Mesothelial cell of epicardium (in vitro differentiated cells): ENCODE measurements around the gene SMIM22. TPM values are rescaled to one million over a fixed set of nuclear protein-coding genes. Genes with fewer than 3 reads are reported as not detected.

Experiments used
- DNase-seq, 2 experiments: peaks; one replicate each; pipeline ENCODE4 v3.0.0; 2021; ENCODE audit warnings: low spot score in 2 of 2; ENCODE audit not compliant: unreplicated experiment in 2 of 2
- H3K27ac Mint-ChIP-seq: 2 replicates; pipeline ENCODE4 v1.8.0; 2021; ENCODE audit warnings: mixed read lengths
- H3K27me3 Mint-ChIP-seq: 2 replicates; pipeline ENCODE4 v1.8.0; 2021; ENCODE audit warnings: low read depth, mixed read lengths
- H3K36me3 Mint-ChIP-seq: 2 replicates; pipeline ENCODE4 v1.8.0; 2021; ENCODE audit warnings: mixed read lengths
- H3K4me1 Mint-ChIP-seq: 2 replicates; pipeline ENCODE4 v1.8.0; 2021; ENCODE audit warnings: mixed read lengths
- H3K4me3 Mint-ChIP-seq: 2 replicates; pipeline ENCODE4 v1.8.0; 2021; ENCODE audit warnings: mild to moderate bottlenecking, moderate library complexity, mixed read lengths
- H3K9me3 Mint-ChIP-seq: 2 replicates; pipeline ENCODE4 v1.8.0; 2021; ENCODE audit warnings: mixed read lengths
- total RNA-seq: library from RNA; stranded (reverse); gene quantifications from 3 replicates; pipeline ENCODE4 v1.2.1, GENCODE V29; 2021
- TF ChIP-seq, protein P1 (sequence below): fragments of 200-600 bp; sonication (generic); IDR thresholded peaks from one replicate; pipeline ENCODE4 v1.5.0; 2021; ENCODE audit warnings: antibody characterized with exemption; ENCODE audit not compliant: unreplicated experiment

Gene SMIM22
- total RNA-seq, 1 donor from 2014 or later = not detected

DNA sequence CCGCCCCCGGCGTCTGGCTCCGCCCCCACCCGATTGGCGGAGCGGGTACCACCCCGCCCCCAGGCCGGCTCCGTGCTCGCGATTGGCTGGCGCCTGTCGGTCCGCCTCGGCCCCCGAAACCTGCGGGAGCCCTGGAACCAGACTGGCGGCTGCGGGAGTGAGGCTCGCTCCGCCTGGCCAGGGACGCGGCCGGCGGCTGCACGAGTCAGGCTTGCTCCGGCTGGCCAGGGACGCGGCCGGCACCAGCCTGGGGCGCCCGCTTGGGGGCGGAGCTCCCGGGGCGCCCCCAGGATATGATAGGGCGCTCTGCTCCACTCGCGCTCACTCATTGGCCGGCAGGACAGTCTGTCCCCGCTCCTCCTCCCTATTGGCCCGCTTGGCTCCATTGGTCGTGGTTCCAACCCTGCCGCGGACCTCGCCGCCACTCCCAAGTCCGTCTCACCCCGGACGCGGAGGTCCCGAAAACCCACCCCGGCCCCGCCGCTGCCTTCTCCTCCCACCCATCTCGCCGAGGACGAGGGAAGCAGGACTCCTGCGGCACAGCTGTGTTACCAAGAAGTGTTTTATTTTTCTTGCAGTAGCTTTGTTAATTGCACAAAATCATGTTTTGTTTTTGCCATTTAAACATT is 7.6 kb downstream of the SMIM22 start:
- H3K27ac Mint-ChIP-seq = peak overlapping the region; percentile 93
- H3K4me1 Mint-ChIP-seq = peaks cover 33% of the 10 kb centered on the region
- H3K36me3 Mint-ChIP-seq = peaks cover 17% of the 10 kb centered on the region
- peak overlapping the region; percentile 79 for H3K4me3 Mint-ChIP-seq
- peak; percentile 87 to 92 for DNase-seq
- TF ChIP-seq, protein P1, sequence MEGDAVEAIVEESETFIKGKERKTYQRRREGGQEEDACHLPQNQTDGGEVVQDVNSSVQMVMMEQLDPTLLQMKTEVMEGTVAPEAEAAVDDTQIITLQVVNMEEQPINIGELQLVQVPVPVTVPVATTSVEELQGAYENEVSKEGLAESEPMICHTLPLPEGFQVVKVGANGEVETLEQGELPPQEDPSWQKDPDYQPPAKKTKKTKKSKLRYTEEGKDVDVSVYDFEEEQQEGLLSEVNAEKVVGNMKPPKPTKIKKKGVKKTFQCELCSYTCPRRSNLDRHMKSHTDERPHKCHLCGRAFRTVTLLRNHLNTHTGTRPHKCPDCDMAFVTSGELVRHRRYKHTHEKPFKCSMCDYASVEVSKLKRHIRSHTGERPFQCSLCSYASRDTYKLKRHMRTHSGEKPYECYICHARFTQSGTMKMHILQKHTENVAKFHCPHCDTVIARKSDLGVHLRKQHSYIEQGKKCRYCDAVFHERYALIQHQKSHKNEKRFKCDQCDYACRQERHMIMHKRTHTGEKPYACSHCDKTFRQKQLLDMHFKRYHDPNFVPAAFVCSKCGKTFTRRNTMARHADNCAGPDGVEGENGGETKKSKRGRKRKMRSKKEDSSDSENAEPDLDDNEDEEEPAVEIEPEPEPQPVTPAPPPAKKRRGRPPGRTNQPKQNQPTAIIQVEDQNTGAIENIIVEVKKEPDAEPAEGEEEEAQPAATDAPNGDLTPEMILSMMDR = peak; percentile 46
- H3K9me3 Mint-ChIP-seq = no peaks in the 10 kb centered on the region
- no peaks in the 10 kb centered on the region for H3K27me3 Mint-ChIP-seq

DNA sequence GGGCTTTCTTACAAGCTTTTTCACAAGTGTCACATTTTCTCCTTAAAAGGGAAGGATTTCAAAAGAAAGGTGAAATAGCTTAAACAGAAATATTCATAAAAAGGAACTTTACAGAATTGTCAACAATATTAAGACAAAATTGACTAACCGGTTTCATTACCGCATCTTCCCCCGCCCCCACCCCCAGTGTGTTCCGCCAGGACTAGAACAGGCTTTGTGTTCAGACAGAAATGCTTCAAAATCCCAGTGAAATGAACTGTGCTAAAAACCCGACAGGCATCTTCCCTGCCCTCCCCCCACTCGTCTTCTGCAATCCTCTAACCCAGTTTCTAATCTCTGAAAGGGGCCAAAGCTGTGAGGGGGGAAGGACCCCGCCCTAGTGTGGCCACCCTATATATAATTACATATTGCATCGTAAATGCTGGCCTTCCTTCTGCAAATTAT is 8.3 kb downstream of the SMIM22 start:
- no peak for DNase-seq
- TF ChIP-seq, protein P1 = no peak
- Mint-ChIP-seq H3K36me3 (peaks cover 17% of the 10 kb centered on the region), H3K4me3 (peak overlapping the region; percentile 79), H3K27me3 (no peaks in the 10 kb centered on the region), H3K27ac (peak overlapping the region; percentile 93), H3K9me3 (no peaks in the 10 kb centered on the region), H3K4me1 (peaks cover 33% of the 10 kb centered on the region)

DNA sequence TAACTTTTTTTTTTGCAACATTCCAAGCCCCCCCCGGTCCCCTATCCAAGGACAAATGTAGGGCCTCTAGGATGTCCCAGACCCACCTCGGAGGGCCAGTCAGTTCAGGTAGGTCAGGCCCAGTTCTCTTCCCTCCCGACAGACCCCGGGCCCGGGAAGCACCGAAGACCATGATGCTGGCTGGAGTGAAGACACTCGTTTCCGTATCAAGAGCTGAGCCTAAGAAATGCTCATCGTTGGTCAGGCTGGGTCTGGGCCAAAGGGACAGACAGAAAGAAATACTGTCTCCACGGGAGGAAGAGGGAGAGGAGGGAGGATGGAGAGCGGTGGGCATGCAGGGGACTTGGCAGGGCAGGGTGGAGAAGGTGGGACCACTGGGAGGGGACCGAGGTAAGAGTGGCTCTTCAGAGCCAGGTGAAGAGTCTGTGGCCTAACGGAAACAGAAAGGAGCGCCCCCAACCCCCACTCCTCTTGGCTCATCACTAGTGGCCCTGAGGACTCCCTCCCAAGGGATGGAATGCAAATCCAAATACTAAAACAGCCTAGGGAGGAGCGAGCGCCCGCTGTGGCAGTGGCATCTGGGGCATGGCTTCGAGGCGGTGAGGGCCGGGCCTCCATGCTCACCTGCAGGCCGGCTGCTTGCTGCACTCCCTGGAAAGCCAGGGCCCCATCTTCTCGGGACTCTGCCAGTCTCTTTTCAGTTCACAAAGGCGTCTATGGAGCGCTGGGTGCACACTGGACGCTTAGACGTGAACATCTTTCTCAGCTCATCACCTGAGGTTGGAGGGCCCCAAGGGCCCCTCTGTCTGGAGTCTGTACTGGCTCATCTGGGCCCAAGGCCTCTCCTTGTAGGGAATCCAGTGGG is 9.0 kb downstream of the SMIM22 start:
- no peak for DNase-seq
- TF ChIP-seq, protein P1 = no peak
- H3K4me3 Mint-ChIP-seq = peak overlapping the region; percentile 79
- H3K27me3 Mint-ChIP-seq = no peaks in the 10 kb centered on the region
- H3K36me3 Mint-ChIP-seq = peaks cover 18% of the 10 kb centered on the region
- H3K4me1 Mint-ChIP-seq = peaks cover 33% of the 10 kb centered on the region
- H3K9me3 Mint-ChIP-seq = no peaks in the 10 kb centered on the region
- H3K27ac Mint-ChIP-seq = peak overlapping the region; percentile 93

DNA sequence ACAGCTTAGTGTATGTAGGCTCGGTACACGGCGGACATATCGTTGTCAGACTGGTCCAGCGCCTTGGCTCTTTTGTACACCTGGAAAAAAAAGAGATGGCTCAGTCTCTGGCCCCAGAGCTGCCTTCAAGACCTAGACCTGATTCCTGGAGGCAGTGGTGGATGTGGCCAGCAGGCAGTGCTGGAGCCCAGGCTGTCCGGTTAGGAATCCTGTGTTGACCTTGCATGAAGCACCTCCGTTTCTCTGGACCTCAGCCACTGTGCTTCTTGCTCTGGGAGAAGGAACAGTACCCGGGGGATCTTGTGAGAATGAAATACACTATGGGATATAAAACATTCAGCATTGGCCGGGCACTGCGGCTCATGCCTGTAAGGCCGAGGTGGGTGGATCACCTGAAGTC is 10.1 kb downstream of the SMIM22 start:
- H3K9me3 Mint-ChIP-seq = no peaks in the 10 kb centered on the region
- DNase-seq = no peak
- peaks cover 33% of the 10 kb centered on the region for H3K4me1 Mint-ChIP-seq
- peaks cover 18% of the 10 kb centered on the region for H3K36me3 Mint-ChIP-seq
- TF ChIP-seq, protein P1 = no peak
- peak overlapping the region; percentile 93 for H3K27ac Mint-ChIP-seq
- no peaks in the 10 kb centered on the region for H3K27me3 Mint-ChIP-seq
- no peak overlapping the region for H3K4me3 Mint-ChIP-seq

DNA sequence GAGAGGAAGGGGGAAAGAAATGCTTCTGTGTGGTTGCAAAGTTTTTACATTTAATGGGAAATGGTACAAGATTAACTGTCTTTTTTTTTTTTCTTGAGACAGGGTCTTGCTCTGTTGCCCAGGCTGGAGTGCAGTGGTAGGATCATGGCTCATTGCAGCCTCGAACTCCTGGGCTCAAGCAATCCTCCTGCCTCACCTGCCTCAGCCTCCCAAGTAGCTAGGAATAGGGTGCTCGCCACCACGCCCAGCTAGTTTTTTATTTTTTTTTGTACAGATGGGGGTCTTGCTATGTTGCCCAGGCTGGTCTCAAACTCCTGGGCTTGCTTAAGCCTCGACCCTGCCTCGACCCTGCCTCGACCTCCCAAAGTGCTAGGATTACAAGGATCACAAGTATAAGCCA is 11.1 kb downstream of the SMIM22 start:
- no peak for DNase-seq
- peaks cover 18% of the 10 kb centered on the region for H3K36me3 Mint-ChIP-seq
- TF ChIP-seq, protein P1 = no peak
- H3K4me1 Mint-ChIP-seq = peaks cover 29% of the 10 kb centered on the region
- H3K9me3 Mint-ChIP-seq = no peaks in the 10 kb centered on the region
- H3K4me3 Mint-ChIP-seq = no peak overlapping the region
- no peaks in the 10 kb centered on the region for H3K27me3 Mint-ChIP-seq
- no peak overlapping the region for H3K27ac Mint-ChIP-seq
